ENCODE measurements around the gene FMN2.

DNA sequence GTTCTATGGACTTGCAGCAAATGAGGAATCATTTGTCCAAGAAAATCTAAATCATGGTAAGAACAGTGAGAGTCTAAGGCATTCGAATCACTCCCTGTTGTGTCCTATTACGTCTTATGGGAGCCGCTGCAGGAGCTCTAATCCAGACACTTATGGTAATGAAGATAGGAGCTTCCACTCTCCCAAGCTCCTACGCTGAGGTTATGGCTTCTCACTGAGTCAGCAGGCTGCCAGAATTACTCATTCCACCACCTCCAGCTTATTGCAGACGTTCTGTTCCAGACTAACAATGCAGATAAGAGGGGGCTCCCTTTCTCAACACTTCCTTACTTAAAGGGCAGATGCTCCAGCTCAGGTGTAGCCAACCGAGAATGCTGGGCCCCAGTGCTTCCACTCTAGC is 307.7 kb downstream of the FMN2 start:
- TF ChIP-seq PATZ1 (CRISPR knock-in tag; IDR thresholded peaks at IDR 0.05; ENCODE audit: borderline replicate concordance) (no peak), CREB5 (CRISPR knock-in tag; IDR thresholded peaks at IDR 0.05; ENCODE audit: low read depth) (no peak), RARB (CRISPR knock-in tag; IDR thresholded peaks at IDR 0.05) (no peak), ESRRG (CRISPR knock-in tag; IDR thresholded peaks at IDR 0.05) (no peak), CSDC2 (CRISPR knock-in tag; IDR thresholded peaks at IDR 0.05) (no peak)
